Suppressor macrophage (primary cell): ENCODE data around the gene CUBN.
A peak's percentile ranks its signal among the peaks of the same experiment; 100 is the strongest.
"Not testable (repeated sequence)": the region's sequence is repeated elsewhere in the genome, so short reads cannot be mapped to it uniquely, and the experiment has no call there.

Experiments used
- DNase-seq, 4 experiments: peaks; one replicate each; pipeline ENCODE4 v3.0.0-alpha.2; 2020 to 2022

Gene CUBN

DNA sequence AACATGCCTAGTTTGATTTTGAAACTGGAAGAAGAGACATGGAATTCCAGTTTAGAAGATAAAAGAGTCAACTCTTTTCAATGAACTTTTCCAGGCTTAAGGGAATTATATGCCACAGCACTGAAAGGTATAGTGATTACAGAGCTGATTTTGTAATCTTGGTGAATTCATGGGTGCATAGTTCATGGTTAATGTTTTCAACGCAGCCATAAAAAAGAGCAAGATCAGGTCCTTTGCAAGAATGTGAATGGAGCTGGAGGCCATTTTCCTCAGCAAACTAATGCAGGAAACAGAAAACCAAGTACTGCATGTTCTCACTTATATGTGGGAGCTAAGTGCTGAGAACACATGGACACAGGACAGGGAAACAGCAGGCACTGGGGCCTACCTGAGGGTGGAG lies 94.2 kb downstream of the CUBN start:
- no peak for DNase-seq

- DNase-seq = peak; percentile 37 to 68 (median 52)
Observed at GRCh38 chr10:17033529-17034260, 95.9 kb downstream of the CUBN start.

- peak in 3 of 4 experiments; percentile 48 to 69 (median 59) for DNase-seq
Observed at GRCh38 chr10:17031637-17032635, 97.7 kb downstream of the CUBN start.

- peak; percentile 79 to 91 (median 88) for DNase-seq
Observed at GRCh38 chr10:17029581-17030271, 99.9 kb downstream of the CUBN start.

DNA sequence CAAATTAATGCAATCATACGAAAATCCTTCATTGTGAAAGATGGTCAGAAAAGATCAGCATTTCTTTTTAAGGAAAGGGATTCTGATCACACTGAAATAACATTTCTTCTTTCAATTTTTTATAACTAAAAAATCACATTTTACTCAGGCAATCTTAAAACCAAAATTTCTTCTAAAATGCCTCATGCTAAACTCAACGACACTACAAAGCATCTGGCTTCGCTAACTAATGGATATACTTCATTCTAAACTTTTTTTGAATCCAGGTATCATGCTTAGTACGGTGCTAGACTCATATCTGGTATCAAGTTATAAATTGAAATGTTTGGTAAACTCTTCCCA lies 100.4 kb downstream of the CUBN start:
- DNase-seq = no peak

DNA sequence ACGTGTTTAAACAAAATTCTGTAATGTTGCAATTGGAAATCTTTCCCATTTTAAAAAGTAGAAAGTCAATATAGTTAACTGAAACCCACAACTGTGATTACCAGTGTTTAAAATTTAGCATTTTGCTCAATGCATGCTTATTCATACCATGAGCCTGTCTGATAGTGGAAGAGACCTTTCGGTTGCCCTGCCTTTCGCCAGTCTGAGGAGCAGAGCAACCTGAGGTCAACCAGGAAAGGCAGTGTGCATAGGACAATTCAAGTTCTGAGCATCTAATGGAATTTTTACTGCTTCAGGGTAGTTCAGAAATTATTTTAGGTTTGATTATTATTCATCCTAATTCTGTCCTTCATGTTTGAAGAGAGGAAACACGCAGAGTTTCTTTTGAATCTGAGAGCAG lies 100.8 kb downstream of the CUBN start:
- DNase-seq = peak in 1 of 4 experiments; percentile 17

DNA sequence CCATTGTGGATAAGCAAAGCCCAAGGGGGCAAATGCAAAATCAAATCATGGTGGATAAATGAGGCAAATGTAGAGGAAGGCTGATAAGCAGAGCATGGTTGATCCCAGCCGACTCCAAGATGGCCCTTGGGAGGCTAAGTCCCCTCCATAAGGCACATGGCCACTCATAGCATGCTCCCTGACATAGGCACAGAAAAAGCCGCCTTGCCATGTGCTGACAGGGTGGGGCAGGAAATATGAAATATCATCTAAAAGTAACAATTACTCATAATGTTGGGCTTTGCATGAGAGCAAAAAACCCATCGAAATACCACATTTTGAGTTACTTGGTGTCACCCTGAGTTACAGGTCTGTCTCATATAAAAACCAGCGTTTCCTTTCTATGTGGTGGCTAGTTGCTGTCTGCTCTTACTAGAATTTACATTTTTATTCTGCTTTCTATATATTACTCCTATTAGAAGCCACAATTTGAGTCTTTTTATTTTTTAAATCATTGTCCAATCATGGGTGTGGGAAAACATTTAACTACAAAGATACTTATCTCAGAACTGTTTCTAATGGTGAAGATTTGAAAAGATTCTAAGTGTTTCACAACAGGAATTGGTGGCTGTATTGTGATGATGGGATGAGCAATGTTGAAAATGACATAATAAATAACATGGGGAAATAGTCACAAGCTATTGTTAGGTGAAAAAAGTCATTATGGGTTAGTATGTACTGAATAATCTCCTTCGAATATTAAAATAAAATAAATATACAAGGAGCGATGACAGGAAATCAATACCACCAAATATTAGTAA lies 102.7 kb downstream of the CUBN start:
- peak; percentile 35 to 77 (median 55) for DNase-seq

- DNase-seq = peak; percentile 88 to 97 (median 92)
Observed at GRCh38 chr10:17025444-17026295, 103.9 kb downstream of the CUBN start.

DNA sequence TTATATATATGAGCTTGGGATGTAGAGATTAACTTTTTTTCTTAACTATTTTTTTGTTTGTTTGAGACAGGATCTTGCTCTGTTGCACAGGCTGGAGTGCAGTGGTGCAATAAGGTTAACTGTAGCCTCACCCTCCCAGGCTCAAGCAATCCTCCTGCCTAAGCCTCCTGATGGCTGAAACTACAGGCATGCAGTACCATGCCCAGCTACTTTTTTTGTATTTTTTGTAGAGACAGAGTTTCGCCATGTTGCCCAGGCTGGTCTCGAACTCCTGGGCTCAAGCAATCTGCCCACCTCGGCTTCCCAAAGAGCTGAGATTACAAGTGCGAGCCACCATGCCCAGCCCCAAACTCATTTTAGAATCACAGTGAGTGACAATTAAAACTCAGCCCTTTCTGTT lies 105.2 kb downstream of the CUBN start:
- peak in 1 of 4 experiments; percentile 22 for DNase-seq

- DNase-seq = peak; percentile 84 to 97 (median 89)
Observed at GRCh38 chr10:17023386-17024298, 106.0 kb downstream of the CUBN start.

DNA sequence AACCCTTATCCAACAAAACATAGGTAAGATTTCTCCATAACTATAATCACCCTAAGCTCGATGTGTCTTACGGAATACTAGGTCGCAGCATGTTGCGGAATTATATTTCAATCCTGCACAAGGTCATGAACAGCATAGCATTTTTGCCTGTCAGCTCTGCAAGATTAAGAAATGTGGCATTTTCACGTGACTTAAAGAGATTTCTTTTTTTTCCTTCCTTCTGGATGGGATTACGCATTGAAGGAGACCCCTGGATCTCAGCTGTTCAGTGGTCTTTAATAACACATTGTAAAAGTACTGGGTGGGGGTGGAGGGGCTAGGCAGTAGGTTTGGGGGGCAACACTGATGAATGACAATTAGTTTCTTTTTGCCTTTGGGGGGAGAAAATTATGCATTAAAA lies 106.7 kb downstream of the CUBN start:
- DNase-seq = peak; percentile 56 to 88 (median 63)

- DNase-seq = no peak
Observed at GRCh38 chr10:17022466-17022825, 107.2 kb downstream of the CUBN start.

DNA sequence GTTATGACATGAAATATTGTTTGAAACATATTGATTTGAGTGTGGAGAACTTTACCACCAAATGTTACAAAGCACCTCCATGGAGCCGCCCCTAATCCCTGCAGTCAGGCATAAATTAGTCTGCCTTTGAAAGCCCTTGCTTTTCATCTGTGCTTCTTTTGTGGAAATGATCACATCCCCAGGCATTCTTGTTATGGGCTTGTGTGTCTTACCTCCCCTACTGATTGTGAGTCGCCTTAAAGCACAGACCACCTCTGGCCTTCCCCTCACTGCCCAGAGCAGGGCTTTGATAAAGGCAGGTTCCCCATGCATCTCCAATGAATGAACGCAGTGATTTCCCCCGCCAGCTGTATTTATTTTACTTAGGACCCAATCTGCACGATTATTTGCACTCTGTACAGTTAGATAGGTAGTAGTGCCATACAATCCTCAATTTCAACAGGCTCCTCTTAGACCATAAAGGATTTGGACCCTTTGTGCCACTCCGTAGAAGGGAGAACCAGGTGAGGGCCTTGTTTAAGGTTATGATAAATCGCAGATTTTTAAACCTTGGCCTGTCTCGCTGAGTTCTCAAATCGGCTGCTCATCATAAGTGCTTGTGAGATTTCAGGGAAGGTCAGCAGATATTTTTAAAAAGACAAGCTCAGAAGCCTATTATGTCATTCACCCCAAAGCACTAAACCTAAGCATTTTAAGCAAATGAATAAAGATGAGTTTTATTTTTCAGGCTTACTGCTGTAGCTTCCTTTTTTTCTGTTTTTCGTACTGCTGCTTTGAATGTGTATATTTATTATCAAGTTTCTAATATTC lies 107.8 kb downstream of the CUBN start:
- DNase-seq = peak in 3 of 4 experiments; percentile 30 to 69 (median 67)

- no peak for DNase-seq
Observed at GRCh38 chr10:17019696-17020095, 109.9 kb downstream of the CUBN start.

GRCh38 chr10:17013131-17013983 lies 116.3 kb downstream of the CUBN start:
- peak in 3 of 4 experiments; percentile 34 to 59 (median 52) for DNase-seq

DNA sequence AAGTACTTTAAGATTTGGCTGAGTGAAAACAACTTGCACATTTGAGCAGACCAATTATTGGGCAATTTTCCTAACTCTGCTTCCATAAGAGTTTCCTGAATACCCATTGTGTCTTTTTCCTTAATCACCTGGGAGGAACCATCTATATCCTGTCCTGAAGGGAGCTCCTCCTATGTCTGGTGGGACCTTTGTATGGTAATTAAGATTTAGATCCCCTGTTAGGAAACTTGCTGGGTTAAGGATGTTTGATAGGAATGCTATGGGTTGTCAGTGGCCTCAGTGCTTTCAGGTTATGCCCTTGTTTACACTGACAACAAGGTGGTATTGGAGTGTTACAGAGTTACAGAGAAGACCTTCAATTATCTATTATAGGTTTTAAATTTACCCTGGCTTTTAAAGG lies 116.9 kb downstream of the CUBN start:
- DNase-seq = not testable (repeated sequence)

DNA sequence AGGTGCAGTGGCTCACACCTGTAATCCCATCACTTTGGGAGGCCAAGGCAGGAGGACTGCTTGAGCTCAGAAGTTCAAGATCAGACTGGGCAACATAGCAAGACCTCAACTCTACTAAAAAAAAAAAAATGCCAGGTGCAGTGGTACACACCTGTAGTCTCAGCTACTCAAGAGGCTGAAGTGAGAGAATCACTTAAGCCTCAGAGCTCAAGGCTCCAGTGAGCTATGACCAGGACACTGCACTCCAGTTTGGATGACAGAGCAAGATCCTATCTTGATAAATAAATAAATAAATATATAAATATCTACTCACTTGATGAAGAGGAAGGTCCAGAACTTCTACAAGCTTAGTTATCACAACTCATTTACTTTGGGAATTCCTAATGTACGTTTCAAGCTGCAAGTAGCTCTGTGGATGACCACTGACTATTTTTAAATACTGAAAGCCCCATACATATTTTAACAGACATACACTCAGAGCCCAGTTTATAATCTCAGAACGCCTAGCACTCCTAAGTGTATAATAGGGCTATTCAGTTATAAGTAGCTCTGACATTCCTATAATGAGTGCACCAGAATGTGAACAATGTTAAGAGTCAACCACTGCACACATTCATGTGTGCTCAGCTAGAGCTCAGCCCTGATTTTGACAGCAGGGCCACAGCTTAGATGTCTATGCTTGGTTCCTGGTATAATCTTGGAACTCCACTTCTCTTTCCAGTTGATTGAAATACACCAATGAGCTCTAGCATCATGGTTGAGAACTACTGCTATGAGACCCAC lies 119.1 kb downstream of the CUBN start:
- DNase-seq = no peak
